HG03460 (cell line): ENCODE results near the gene LIN37.
"Not testable (repeated sequence)": the region's sequence is repeated elsewhere in the genome, so short reads cannot be mapped to it uniquely, and the experiment has no call there.

Experiments used
- ATAC-seq: cut with Tn5 transposase; IDR thresholded peaks from one replicate; pipeline ENCODE4 v1.9.1; 2021; ENCODE audit not compliant: unreplicated experiment

LIN37 gene

DNA sequence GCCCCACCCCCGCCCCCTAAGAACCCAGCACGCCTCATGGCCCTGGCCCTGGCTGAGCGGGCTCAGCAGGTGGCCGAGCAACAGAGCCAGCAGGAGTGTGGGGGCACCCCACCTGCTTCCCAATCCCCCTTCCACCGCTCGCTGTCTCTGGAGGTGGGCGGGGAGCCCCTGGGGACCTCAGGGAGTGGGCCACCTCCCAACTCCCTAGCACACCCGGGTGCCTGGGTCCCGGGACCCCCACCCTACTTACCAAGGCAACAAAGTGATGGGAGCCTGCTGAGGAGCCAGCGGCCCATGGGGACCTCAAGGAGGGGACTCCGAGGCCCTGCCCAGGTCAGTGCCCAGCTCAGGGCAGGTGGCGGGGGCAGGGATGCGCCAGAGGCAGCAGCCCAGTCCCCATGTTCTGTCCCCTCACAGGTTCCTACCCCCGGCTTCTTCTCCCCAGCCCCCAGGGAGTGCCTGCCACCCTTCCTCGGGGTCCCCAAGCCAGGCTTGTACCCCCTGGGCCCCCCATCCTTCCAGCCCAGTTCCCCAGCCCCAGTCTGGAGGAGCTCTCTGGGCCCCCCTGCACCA, 38.9 kb downstream of the LIN37 start:
- ATAC-seq = no peak

DNA sequence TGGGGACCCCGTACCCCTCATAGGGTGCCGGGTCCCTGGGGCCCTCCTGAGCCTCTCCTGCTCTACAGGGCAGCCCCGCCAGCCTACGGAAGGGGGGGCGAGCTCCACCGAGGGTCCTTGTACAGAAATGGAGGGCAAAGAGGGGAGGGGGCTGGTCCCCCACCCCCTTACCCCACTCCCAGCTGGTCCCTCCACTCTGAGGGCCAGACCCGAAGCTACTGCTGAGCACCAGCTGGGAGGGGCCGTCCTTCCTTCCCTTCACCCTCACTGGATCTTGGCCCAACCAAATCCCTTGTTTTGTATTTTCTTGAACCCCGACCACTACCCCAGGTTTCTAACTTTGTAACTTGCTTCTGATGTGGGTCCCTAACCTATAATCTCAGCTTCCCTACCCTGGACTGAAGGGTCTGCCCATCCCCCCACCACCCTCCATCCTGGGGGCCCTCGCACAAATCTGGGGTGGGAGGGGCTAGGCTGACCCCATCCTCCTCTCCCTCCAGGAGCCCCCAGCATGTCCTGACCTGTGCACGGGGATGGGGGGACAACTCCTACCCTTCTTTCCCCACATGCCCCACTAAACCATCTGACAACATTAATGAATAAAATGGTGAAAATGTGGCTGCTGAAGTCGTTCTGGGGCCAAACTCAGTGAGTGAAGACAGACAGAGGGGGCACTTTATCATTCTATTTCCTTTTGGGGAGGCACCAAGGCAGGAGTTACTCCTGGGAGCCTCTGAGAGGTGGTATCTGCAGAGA, 40.0 kb downstream of the LIN37 start:
- no peak for ATAC-seq

DNA sequence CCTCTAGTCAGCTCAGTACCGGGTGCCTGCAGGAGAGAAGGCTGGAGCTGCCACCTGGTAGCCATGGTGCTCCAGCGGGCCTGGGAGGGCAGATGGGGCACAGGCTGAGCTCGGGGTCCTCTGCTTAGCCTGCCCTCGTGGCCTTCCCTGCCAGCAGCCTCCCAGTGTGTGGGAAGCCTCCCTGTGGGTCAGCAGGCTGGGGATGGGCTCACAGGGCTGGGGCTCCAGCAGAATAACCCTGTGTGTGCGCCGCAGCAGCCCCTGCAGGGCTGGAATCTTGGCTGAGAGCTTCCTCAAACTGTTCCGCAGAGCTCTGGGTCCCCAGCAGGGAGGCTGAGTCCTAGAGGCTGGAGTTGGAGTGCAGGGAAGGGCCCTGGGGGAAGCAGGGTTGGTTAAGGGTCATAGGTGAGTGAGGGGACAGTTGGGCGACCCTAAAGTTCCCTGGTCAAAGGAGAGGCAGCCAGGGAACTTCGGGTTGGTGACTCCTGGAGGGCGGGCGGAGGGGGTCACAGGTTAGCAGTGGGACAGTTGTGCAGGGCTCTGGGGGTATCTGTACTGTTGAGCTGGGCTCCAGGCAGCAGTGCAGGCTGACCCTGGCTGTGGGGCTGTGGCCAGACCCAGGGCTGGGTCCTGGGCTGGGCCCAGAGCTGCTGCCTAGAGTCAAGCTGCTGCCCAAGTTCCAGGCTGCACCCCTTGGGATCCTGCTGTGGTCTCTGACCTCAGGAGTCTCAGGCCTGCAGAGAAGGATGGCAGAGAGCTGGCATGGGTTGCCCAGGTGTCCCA, 41.0 kb downstream of the LIN37 start:
- ATAC-seq = no peak

DNA sequence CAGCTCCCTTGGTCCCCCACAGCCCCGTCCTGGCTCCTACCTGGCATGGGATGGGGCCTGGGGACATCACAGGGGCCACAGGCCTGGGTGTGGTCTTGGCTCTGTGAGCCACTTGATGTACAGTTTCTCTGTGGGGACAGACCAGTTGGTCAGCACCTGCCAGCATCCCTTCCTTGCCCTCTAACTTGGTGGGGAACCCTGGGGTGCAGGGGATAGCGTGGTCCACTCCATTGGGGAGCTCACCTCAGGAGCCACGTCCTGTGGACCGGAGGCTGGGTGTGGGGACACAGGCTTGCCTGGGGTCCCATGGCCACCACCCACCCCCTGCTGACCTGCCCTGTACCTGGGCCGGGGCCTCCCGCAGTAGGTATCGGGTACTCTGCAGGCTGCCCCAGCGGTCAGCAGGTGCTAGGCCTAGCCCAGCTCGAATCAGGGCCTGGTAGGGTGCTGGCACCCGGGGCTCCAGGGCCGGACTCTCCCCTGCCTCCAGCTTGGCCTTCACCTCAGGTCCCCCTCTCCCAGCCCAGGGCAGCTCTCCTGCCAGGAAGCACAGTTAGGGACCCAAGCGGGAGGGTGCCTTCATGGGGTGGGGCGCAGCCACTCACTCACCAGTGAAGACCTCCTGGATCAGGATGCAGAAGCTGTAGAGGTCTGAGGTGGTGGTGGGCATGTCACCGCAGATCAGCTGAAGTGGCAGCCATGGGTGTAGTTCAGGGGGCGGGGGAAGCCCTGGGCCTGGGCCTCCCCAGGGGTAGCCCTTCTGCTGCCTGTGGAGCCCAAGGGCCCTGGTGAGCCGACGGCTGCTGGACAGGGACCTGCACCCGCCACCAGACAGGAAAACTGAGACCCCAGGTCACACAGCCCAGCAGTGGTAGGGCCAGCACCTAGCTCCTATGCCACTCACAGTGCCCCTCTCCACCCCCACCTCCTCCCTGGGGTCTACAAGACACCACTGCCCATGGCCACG, 41.9 kb downstream of the LIN37 start:
- no peak for ATAC-seq

DNA sequence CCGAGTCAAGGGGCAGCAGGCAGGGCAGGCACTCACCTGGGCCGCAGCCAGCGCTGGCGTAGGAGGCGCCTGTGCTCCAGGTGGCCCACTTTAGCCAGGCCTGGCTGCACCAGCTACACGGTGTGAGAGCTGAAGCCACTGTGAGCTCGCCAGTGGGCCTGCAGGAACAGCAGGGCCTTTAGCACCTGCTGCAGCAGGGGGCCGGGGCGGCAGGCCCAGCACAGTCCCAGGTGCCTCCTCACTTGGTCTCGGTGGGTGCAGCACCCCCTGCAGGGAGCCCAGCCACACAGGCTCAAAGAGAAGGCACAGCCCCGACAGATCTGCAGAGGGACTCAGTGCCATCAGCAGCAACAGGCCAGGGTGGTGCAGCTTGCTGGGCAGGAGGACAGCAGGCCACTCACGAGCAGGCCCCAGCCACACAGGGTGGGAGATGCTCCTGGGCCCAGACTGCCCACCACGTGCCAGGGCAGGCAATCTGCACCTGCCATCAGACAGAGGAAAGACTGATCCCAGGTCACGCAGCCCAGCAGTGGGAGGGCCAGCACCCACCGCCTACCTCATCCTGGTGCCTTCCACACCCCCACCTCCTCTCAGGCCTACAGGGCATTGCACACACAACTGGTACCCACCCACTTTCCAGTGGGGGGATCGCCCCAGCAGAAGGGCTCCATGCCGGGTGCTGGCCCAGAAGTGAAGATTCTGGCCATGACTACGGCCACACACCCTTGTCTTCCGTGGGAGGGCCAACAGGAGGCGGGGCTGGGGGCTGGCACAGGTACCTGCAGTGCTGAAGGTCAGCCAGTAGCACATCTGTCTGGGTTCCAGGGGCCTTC, 42.8 kb downstream of the LIN37 start:
- no peak for ATAC-seq

DNA sequence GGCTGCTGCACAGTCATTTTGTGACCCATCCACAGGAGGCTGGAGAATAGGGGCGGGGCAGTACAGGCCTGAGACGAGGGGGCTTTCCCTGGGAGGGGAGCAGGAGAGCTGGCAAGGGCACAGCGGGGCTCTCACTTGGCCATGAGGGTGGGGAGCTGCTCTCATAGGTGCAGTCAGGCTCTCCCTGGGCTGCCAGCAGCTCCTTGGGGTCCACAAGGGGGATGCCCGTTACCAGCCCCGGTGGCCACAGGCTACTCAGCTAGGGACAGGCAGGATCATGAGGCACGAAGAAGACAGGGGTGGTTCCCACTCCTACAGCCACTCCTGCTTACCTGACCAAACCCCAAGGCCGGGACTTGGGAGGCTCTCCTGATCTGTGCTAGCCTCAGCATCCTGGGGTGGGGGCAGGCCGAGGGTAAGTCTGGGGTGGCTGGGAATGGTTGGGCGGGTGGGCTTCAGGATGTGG, 43.5 kb downstream of the LIN37 start:
- no peak for ATAC-seq

DNA sequence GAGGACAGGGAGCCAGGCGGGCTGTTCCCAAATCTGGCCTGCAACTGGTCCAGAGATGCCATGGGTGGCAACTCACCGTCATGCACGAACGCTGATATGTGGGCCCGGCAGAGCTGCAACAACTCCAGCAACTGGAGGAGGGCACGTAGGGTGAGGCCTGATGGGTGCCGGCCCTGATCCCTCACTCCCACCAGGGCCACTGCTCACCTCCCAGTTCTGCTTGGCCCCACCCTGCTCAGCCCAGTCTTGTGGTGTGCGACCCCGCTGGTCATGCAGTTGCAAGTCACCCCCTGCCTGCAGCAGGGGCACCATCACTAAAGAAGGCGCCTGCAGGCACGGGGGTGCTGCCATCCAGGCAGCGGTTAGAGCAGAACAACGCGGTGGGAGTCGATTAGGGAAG, 43.9 kb downstream of the LIN37 start:
- no peak for ATAC-seq

DNA sequence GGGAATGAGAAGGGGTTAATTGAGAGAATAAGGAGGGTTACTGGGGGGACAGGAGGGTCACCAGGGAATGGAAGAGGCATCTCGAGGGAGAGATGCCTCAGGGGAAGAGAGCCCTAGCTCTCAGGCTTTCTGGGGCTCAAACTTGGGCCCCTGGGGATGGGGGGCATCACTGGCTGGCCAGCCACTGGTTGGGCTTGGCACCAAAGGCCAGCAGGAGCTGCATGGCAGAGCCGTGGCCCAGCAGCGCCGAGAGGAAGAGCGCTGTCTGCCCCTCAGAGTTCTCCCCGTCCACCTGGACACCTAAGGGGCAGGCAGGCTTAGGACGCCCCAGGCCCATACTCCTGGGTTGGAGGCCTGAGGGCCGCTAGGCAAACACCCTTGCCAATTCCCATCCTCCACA, 44.5 kb downstream of the LIN37 start:
- ATAC-seq = no peak

DNA sequence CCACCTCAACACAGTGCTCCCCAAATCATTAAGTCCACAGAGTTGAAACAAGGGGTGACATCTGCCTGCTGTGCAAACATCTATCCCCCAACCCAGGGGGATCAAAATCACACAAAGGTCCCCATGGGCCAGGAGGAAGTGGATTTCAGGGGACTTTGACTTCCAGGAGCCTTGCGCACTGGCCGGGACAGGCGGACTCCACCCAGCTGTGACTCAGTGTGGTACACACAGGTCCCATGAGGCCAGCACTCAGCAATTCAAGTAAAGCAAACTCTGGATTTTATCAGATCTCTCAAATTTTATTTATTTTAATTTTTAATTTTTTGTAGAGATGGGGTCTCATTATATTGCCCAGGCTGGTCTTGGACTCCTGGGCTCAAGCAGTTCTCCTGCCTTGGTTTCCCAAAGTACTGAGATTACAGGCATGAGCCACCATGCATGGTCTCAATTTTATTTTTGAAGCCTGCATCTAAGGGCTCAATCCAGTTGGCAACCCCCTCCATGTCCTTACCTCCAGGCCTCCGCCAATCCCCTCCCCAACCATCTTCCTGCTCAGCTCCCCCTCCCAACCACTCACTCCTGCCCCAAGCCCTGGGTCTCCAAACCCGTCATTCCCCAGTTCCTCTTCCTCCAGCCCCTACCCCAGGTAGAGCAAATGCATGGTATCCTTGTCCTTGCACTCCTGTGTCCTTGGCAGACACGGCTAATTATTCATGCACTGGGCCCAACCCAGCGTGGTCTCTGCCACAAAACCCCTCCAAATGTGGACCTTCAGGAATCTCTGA, 45.2 kb downstream of the LIN37 start:
- no peak for ATAC-seq

DNA sequence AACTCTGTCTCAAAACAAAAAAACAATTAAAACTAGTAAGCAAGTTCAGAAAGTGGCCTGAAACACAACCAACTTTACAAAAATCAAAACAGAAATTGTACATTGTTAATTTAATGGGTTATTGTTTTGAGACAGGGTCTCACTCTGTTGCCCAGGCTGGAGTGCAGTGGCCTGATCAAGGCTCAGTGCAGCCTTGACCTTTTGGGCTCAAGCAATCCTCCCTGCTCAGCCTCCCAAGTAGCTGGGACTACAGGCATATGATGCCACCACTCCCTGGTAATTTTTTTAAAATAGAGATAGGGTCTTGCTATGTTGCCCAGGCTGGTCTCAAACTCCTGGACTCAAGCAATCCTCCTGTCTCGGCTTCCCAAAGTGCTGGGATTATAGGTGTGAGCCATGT, 47.2 kb downstream of the LIN37 start:
- not testable (repeated sequence) for ATAC-seq

DNA sequence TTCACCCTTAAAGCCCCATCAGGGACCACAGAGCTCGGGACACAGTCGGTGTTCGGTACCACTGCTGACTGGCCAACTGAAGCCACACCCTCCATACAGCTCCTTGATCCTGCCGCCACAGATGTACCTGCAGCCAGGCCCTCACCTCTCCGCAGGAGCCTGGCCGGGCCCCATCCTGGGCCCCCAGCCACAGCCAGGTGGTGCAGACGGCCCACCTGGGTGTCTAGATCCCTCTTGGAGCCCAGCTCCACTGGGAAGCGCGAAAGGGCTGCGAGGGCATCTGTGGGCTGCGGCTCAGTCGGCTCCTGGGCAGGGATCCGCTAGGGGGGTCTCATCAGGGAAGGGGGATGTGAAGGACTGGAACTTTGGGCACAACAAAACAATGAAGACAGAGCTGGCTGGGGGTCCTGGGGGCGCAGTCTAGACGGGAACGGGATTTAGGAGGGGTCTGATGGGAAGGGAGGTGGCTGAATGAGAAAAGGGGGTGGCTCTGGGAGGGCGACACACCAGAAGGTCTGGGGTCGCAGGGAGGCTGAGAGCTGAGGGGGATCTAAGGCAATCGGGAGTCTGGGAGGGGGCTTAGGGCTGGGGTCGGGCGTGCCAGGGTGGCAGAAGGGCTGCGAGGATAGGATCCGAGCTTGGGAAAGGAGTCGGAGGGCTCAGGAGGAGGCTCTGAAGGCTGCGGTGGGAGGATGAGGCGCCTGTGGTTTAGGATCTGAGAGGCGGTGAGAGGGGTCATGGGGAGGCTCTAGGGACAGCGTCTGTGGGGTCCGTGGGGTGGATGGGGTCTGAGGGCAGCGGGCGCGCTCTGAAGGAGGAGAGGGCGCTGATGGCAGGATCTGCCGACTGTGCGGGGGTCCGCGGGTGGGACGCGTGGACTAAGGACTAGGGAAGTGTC, 48.5 kb downstream of the LIN37 start:
- ATAC-seq = no peak

DNA sequence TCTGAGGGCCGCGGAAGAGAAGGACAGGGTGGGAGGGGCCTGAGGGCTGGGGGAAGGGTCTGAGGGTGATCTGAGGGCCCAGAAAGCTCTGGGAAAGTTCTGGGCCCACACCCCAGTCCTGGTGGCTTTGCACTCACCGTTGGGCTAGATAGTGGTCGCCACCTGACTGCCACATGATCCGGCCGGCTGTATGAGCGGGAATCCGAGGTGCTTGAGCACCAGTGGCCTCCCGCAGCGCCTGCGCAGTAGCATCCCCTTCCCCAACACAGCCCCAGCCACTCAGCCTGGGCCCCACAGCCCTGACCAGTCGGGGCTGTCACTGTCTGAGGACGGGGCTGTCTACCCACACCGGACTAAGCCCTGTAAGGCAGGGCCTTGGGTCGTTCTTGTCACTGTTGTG, 49.3 kb downstream of the LIN37 start:
- no peak for ATAC-seq

DNA sequence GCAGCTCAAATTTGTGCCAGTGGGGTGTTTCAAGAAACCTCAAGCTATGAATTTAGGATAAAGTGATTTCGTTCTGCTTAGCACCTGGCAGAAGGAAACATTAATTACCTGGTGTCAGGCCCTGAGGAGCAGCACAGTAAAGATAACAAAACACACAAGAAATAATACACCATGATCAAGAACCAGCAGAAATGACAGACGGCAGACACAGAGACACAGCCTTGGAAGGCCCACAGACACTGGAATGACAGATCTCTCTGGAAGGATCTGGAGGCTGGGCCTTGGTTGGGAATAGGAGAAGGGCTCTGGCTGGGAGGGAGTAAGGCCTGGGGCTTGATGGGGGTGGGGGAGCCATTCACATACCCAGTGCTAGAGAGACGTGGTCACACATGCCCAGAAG, 53.5 kb downstream of the LIN37 start:
- ATAC-seq = no peak
